ENCODE measurements around the gene GALNT2. TPM values are rescaled to one million over a fixed set of nuclear protein-coding genes. Genes with fewer than 3 reads are reported as not detected.

The GALNT2 gene
- total and polyA plus RNA-seq, 2 donors (not counting 1 experiment from before 2014, with no cell fraction given) = 19.0 to 184 TPM

- Histone ChIP-seq H3K4me2 (replicated peaks; ENCODE audit: low read depth, low read length, poor library complexity, severe bottlenecking) (no peak overlapping the region), H3K79me2 (ENCODE audit: control insufficient read depth, insufficient read depth, low read length) (peaks cover 73% of the 10 kb centered on the region)
Observed at GRCh38 chr1:230160957-230161771, 94.1 kb downstream of the GALNT2 start.

More at GRCh38 chr1:230160957-230161771, 94.1 kb downstream of the GALNT2 start:
- TF ChIP-seq CTCF (IDR thresholded peaks at IDR 0.05) (no peak), EZH2 (IDR thresholded peaks at IDR 0.05; ENCODE audit: borderline replicate concordance, insufficient read depth, low read depth, low read length, poor library complexity, severe bottlenecking) (no peak)
- DNase-seq (no peak), ATAC-seq (ENCODE audit: low read depth) (no peak)
- Mint-ChIP-seq H3K27ac (no peak overlapping the region), H3K27me3 (no peaks in the 10 kb centered on the region), H3K9me3 (ENCODE audit: insufficient read depth) (no peaks in the 10 kb centered on the region), H3K4me3 (no peak overlapping the region), H3K4me1 (peaks cover 38% of the 10 kb centered on the region)
- Histone ChIP-seq H2AFZ (ENCODE audit: insufficient read depth, low read depth, low read length, poor library complexity, severe bottlenecking) (no peak overlapping the region), H3K4me3 (ENCODE audit: control extremely low read depth in 1 of 5, extremely low read depth in 1 of 5, insufficient read depth in 1 of 5, low read depth in 2 of 5, low read length in 4 of 5) (no peak overlapping the region), H3K27ac (ENCODE audit: low read length in 2 of 2) (no peak overlapping the region), H4K20me1 (ENCODE audit: control insufficient read depth, insufficient read depth, low read length, poor library complexity, severe bottlenecking) (peaks cover 3% of the 10 kb centered on the region), H3K9ac (ENCODE audit: low read length) (no peak overlapping the region), H3K27me3 (replicated peaks in 1 of 4; ENCODE audit: control extremely low read depth in 1 of 4, control insufficient read depth in 3 of 4, insufficient read depth in 4 of 4, low read length in 3 of 4) (no peaks in the 10 kb centered on the region), H3K9me3 (ENCODE audit: control extremely low read depth in 1 of 3, control insufficient read depth in 2 of 3, insufficient read depth in 1 of 3, low read length in 2 of 3) (peaks cover 0 to 3% (median 0%) of the 10 kb centered on the region in 3 donors), H3K4me1 (ENCODE audit: control insufficient read depth in 2 of 2, insufficient read depth in 2 of 2, low read length in 2 of 2) (peaks cover 0 to 3% of the 10 kb centered on the region in 2 donors), H3K36me3 (replicated peaks in 1 of 2; ENCODE audit: control extremely low read depth in 1 of 2, control insufficient read depth in 1 of 2, extremely low read depth in 1 of 2, insufficient read depth in 2 of 2, low read length in 1 of 2) (no peaks in the 10 kb centered on the region)
- ChIA-PET POLR2A (interaction anchor here (0.5 kb wide), 1 partner anchor 324 kb away, joined by 4 read pairs; no protein-coding TSS in a partner anchor), CTCF (no interaction called here)
- intact Hi-C loops (cut with micrococcal nuclease) = no loop called here
- WGBS (ENCODE audit: insufficient coverage) = 73% methylated on average over 7 of the region's 8 CpGs
